SK-N-SH treated with all-trans-retinoic acid at 6 μM for 48 hours (cell line): Measurements from ENCODE around the gene CHRNA9.

Experiments used
- ARNTL ChIP-seq: fragments of 450-650 bp; formaldehyde crosslinking; IDR thresholded peaks from 2 replicates; pipeline ENCODE4 v1.5.0; 2020; ENCODE audit warnings: low read depth, mild to moderate bottlenecking, moderate library complexity, borderline replicate concordance
- CSDC2 ChIP-seq: fragments of 250-450 bp; sonication (Bioruptor Pico); IDR thresholded peaks from 2 replicates; pipeline ENCODE4 v1.5.0; 2020; ENCODE audit warnings: mild to moderate bottlenecking, moderate library complexity
- ESRRG ChIP-seq: fragments of 250-450 bp; sonication (Bioruptor Pico); IDR thresholded peaks from 2 replicates; pipeline ENCODE4 v1.6.1; 2021; ENCODE audit warnings: mild to moderate bottlenecking
- ISL1 ChIP-seq: fragments of 250-450 bp; sonication (Bioruptor Pico); IDR thresholded peaks from 2 replicates; pipeline ENCODE4 v2.1.2; 2022; ENCODE audit warnings: mild to moderate bottlenecking, moderate library complexity
- RARB ChIP-seq: fragments of 250-450 bp; sonication (Bioruptor Pico); IDR thresholded peaks from 2 replicates; pipeline ENCODE4 v1.8.0; 2021; ENCODE audit warnings: mild to moderate bottlenecking, moderate library complexity
- TCF4 ChIP-seq: fragments of 250-450 bp; sonication (Bioruptor Pico); IDR thresholded peaks from 2 replicates; pipeline ENCODE4 v1.8.0; 2021; ENCODE audit warnings: mild to moderate bottlenecking, moderate library complexity, borderline replicate concordance
- TOX ChIP-seq: fragments of 250-450 bp; sonication (Bioruptor Pico); IDR thresholded peaks from 2 replicates; pipeline ENCODE4 v1.8.0; 2021; ENCODE audit warnings: mild to moderate bottlenecking, moderate library complexity, borderline replicate concordance
- TF ChIP-seq, protein P1 (sequence below): fragments of 250-450 bp; sonication (Bioruptor Pico); IDR thresholded peaks from 2 replicates; pipeline ENCODE4 v1.5.1; 2021; ENCODE audit warnings: mild to moderate bottlenecking, moderate library complexity
- TF ChIP-seq, protein P2 (sequence below): fragments of 250-450 bp; sonication (Bioruptor Pico); IDR thresholded peaks from 2 replicates; pipeline ENCODE4 v1.8.0; 2020; ENCODE audit warnings: mild to moderate bottlenecking, moderate library complexity, borderline replicate concordance
- TF ChIP-seq, protein P3 (sequence below): fragments of 250-450 bp; sonication (Bioruptor Pico); IDR thresholded peaks from 2 replicates; pipeline ENCODE4 v1.5.1; 2020; ENCODE audit warnings: low read depth, mild to moderate bottlenecking, moderate library complexity

DNA sequence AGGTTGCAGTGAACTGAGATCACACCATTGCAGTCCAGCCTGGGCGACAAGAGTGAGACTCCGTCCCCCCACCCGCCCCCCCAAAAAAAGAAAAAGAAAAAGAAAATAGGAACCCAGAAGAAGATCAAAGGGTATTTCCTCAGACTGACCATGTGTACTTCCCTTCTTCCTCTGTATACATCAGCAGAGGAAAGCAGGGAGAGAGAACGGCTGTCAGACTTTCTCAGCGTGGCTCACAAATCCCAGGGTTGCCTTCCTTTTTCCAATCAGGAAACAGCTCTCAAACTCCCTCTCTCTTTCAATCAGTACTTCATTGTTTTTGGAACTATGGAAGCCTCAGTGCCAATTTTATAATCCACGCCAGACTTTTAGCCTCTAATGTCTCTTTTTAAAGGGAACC lies 59.1 kb downstream of the CHRNA9 start:
- no peak for TF ChIP-seq CSDC2
- TF ChIP-seq TCF4 (CRISPR knock-in tag), result no peak
- TF ChIP-seq, protein P1, sequence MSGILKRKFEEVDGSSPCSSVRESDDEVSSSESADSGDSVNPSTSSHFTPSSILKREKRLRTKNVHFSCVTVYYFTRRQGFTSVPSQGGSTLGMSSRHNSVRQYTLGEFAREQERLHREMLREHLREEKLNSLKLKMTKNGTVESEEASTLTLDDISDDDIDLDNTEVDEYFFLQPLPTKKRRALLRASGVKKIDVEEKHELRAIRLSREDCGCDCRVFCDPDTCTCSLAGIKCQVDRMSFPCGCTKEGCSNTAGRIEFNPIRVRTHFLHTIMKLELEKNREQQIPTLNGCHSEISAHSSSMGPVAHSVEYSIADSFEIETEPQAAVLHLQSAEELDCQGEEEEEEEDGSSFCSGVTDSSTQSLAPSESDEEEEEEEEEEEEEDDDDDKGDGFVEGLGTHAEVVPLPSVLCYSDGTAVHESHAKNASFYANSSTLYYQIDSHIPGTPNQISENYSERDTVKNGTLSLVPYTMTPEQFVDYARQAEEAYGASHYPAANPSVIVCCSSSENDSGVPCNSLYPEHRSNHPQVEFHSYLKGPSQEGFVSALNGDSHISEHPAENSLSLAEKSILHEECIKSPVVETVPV (CRISPR knock-in tag), result no peak
- TF ChIP-seq, protein P2, sequence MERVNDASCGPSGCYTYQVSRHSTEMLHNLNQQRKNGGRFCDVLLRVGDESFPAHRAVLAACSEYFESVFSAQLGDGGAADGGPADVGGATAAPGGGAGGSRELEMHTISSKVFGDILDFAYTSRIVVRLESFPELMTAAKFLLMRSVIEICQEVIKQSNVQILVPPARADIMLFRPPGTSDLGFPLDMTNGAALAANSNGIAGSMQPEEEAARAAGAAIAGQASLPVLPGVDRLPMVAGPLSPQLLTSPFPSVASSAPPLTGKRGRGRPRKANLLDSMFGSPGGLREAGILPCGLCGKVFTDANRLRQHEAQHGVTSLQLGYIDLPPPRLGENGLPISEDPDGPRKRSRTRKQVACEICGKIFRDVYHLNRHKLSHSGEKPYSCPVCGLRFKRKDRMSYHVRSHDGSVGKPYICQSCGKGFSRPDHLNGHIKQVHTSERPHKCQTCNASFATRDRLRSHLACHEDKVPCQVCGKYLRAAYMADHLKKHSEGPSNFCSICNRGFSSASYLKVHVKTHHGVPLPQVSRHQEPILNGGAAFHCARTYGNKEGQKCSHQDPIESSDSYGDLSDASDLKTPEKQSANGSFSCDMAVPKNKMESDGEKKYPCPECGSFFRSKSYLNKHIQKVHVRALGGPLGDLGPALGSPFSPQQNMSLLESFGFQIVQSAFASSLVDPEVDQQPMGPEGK (CRISPR knock-in tag), result no peak
- no peak for TF ChIP-seq RARB
- TF ChIP-seq ESRRG (CRISPR knock-in tag), result no peak
- TF ChIP-seq ARNTL, result no peak
- no peak for TF ChIP-seq ISL1 (CRISPR knock-in tag)
- TF ChIP-seq, protein P3, sequence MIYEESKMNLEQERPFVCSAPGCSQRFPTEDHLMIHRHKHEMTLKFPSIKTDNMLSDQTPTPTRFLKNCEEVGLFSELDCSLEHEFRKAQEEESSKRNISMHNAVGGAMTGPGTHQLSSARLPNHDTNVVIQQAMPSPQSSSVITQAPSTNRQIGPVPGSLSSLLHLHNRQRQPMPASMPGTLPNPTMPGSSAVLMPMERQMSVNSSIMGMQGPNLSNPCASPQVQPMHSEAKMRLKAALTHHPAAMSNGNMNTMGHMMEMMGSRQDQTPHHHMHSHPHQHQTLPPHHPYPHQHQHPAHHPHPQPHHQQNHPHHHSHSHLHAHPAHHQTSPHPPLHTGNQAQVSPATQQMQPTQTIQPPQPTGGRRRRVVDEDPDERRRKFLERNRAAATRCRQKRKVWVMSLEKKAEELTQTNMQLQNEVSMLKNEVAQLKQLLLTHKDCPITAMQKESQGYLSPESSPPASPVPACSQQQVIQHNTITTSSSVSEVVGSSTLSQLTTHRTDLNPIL (CRISPR knock-in tag), result no peak
- no peak for TF ChIP-seq TOX (CRISPR knock-in tag)
